DOHH2 (cell line): ENCODE measurements around the gene AMT.

Source experiments
- H3F3A ChIP-seq: fragments of 200-600 bp; sonication (generic), shearing (Covaris generic); 2 replicates; pipeline ENCODE4 v1.6.0; 2016; ENCODE audit warnings: antibody characterized with exemption, mild to moderate bottlenecking; ENCODE audit not compliant: control insufficient read depth, insufficient read depth
- H3K27ac ChIP-seq: fragments of 200-600 bp; sonication (generic); 2 replicates; pipeline ENCODE4 v1.5.1; 2014; ENCODE audit warnings: low read depth, mild to moderate bottlenecking, low read length, moderate library complexity
- H3K27me3 ChIP-seq: fragments of 200-600 bp; sonication (generic); 2 replicates; pipeline ENCODE4 v1.6.1; 2014; ENCODE audit warnings: mild to moderate bottlenecking, low read length, mixed read lengths; ENCODE audit not compliant: control insufficient read depth
- H3K36me3 ChIP-seq: fragments of 200-600 bp; sonication (generic); 2 replicates; pipeline ENCODE4 v1.6.1; 2014; ENCODE audit warnings: mild to moderate bottlenecking, low read length, moderate library complexity, mixed read lengths; ENCODE audit not compliant: control insufficient read depth
- H3K4me1 ChIP-seq: fragments of 200-600 bp; sonication (generic); 2 replicates; pipeline ENCODE4 v1.6.1; 2014; ENCODE audit warnings: mild to moderate bottlenecking, low read length, mixed read lengths; ENCODE audit not compliant: control insufficient read depth
- H3K4me2 ChIP-seq: fragments of 200-600 bp; sonication (generic); 2 replicates; pipeline ENCODE4 v1.6.0; 2014; ENCODE audit warnings: mild to moderate bottlenecking, low read length, moderate library complexity
- H3K4me3 ChIP-seq: fragments of 200-600 bp; sonication (generic); 2 replicates; pipeline ENCODE4 v1.5.1; 2014; ENCODE audit warnings: mild to moderate bottlenecking, low read length, mixed read lengths
- H3K79me2 ChIP-seq: fragments of 200-600 bp; sonication (generic); 2 replicates; pipeline ENCODE4 v1.6.1; 2014; ENCODE audit warnings: mild to moderate bottlenecking, low read length, mixed read lengths; ENCODE audit not compliant: control insufficient read depth
- H3K9me2 ChIP-seq: fragments of 200-600 bp; sonication (generic); replicated peaks from 2 replicates; pipeline ENCODE4 v1.6.1; 2014; ENCODE audit warnings: mild to moderate bottlenecking, low read length, mixed read lengths; ENCODE audit not compliant: control insufficient read depth
- H3K9me3 ChIP-seq: fragments of 200-600 bp; sonication (generic); 2 replicates; pipeline ENCODE4 v1.6.1; 2014; ENCODE audit warnings: antibody characterized with exemption, low read length, mixed read lengths; ENCODE audit not compliant: control insufficient read depth, insufficient read depth
- H4K20me1 ChIP-seq: fragments of 200-600 bp; sonication (generic); 2 replicates; pipeline ENCODE4 v1.6.0; 2014; ENCODE audit warnings: low read depth, mild to moderate bottlenecking, antibody characterized with exemption, low read length, moderate library complexity; ENCODE audit not compliant: control insufficient read depth, insufficient read depth
- EZH2phosphoT487 ChIP-seq: fragments of 200-600 bp; sonication (generic); IDR thresholded peaks from 2 replicates; pipeline ENCODE4 v1.6.1; 2017; ENCODE audit warnings: borderline replicate concordance, mild to moderate bottlenecking, antibody characterized with exemption, low read length, moderate library complexity, mixed read lengths
- TF ChIP-seq, protein P1 (sequence below): fragments of 200-600 bp; sonication (generic); IDR thresholded peaks from one replicate; pipeline ENCODE4 v1.5.1; 2014; ENCODE audit warnings: antibody characterized with exemption, mild to moderate bottlenecking, low read depth, low read length; ENCODE audit not compliant: poor library complexity, severe bottlenecking

Gene AMT

DNA sequence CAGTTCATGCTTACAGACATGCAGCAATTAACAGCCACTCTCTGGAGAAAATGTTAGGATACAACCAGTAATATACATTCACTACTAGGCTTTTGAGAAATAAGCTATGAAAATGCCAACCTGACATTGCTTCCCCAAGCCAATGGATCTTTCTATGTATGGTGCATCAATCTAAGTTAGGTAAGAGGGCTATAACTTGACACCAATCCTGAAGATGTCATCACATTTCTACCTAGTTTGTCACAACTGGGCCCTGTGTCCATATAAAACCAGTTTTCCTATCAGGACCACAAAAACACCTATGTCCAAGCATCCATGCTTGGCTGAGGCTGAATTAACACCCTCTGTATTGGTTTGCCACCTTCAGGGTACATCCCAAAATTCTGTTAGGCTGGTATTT, 50.3 kb downstream of the AMT start:
- peaks cover 73% of the 10 kb centered on the region for H3K36me3 ChIP-seq
- no peak overlapping the region for H3K27ac ChIP-seq
- no peak overlapping the region for H3K4me2 ChIP-seq

DNA sequence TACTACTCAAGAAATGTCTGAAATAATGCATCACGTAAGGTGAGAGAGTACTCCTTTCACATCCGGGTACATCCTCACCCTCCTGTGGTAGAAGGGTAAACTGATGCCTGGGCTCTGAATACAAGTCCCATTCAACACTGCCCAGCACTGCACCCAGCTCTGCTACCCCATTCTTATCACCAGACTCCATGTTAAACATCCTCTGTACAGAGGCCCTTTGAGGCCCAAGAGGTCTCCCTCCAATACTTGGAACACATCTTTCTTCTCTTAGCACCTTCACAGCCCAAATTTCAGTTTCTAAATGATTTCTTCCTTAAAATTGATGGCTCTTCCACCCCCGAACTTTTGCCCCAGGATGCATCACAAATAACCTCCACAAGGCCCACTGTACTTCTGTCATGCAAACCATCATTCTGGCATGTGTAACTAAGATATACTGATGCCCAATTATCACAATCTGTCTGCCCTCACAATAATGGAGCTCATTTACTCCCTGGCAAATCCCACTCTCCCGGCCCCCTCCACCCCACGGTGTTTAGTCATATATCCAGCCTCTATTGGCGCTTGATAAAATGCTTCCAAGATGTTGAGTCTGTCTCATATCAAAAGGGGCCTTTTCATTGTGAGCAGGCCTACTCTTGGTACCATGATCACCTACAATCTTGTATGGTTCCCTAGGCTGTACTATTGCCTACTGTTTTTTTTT, 51.5 kb downstream of the AMT start:
- Histone ChIP-seq H3K4me2 (no peak overlapping the region), H3K36me3 (peaks cover 80% of the 10 kb centered on the region), H3F3A (0 out of 2 replicates have a peak, but pooled peaks cover 3% of the 10 kb centered on the region), H4K20me1 (no peaks in the 10 kb centered on the region; the same call in 1 of the 2 replicates), H3K4me3 (no peak overlapping the region), H3K27me3 (no peaks in the 10 kb centered on the region), H3K4me1 (no peaks in the 10 kb centered on the region), H3K79me2 (peaks cover 87% of the 10 kb centered on the region), H3K9me3 (no peaks in the 10 kb centered on the region), H3K27ac (no peak overlapping the region), H3K9me2 (no peaks in the 10 kb centered on the region)
- TF ChIP-seq, protein P1, sequence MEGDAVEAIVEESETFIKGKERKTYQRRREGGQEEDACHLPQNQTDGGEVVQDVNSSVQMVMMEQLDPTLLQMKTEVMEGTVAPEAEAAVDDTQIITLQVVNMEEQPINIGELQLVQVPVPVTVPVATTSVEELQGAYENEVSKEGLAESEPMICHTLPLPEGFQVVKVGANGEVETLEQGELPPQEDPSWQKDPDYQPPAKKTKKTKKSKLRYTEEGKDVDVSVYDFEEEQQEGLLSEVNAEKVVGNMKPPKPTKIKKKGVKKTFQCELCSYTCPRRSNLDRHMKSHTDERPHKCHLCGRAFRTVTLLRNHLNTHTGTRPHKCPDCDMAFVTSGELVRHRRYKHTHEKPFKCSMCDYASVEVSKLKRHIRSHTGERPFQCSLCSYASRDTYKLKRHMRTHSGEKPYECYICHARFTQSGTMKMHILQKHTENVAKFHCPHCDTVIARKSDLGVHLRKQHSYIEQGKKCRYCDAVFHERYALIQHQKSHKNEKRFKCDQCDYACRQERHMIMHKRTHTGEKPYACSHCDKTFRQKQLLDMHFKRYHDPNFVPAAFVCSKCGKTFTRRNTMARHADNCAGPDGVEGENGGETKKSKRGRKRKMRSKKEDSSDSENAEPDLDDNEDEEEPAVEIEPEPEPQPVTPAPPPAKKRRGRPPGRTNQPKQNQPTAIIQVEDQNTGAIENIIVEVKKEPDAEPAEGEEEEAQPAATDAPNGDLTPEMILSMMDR = no peak
- no peak for TF ChIP-seq EZH2phosphoT487

More for the DNA sequence above, 50.3 kb downstream of the AMT start:
- TF ChIP-seq EZH2phosphoT487 = no peak
- TF ChIP-seq, protein P1 = no peak
- Histone ChIP-seq H3K4me3 (no peak overlapping the region), H3F3A (0 out of 2 replicates have a peak, but pooled peaks cover 3% of the 10 kb centered on the region), H3K27me3 (no peaks in the 10 kb centered on the region), H3K9me3 (no peaks in the 10 kb centered on the region), H3K79me2 (peaks cover 88% of the 10 kb centered on the region), H3K9me2 (no peaks in the 10 kb centered on the region), H4K20me1 (peaks cover 5% of the 10 kb centered on the region; the same call in 1 of the 2 replicates), H3K4me1 (peaks cover 1% of the 10 kb centered on the region)
